Measurements from ENCODE around the gene ITGB7.

DNA sequence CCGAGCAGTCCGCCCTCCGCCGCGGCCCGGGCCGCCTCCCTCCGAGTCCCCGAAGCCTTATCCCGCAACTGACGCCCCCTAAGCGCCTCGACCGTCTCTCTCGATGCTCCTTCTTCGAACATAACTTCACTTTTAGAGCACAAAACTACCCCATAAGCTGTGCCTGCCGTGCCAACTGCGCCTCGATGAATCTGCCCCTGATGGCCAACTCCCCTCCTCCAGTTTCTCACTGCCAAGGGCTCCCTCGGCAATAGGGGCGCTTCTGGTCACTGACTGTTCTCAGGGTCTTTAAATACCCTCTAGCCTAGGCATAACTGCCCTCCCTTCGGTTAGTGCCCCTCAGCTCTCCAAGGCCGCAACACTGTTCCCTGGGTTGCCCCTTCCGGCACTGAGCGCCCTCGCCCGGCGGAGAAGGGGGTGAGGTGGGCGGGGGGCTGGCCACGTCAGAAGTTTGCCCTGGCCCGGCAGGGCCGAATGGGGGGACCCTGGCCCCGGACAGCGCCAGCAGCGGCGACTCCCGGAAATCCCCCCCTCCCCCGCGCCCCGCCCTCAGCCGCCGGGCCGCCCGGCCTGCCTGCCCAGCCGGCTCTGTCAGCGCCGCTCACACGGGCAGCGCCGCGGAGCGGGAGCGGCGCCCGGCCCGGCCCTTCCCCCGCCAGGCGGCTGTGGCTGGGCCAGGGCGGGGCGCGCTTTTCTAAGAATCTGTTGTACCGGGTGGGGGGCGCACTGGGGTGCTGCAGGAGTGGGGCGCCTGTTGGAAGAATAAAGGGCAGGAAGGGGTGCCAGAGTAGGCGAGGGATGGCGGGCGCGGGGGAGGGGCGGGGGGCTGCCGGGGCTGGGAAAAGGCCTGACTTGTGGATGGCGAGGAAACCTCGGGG, 14.4 kb upstream of the ITGB7 start:
- no peak for TF ChIP-seq EZH2 (IDR thresholded peaks at IDR 0.05; ENCODE audit: insufficient read depth, low read length)
- TF ChIP-seq, protein P1, sequence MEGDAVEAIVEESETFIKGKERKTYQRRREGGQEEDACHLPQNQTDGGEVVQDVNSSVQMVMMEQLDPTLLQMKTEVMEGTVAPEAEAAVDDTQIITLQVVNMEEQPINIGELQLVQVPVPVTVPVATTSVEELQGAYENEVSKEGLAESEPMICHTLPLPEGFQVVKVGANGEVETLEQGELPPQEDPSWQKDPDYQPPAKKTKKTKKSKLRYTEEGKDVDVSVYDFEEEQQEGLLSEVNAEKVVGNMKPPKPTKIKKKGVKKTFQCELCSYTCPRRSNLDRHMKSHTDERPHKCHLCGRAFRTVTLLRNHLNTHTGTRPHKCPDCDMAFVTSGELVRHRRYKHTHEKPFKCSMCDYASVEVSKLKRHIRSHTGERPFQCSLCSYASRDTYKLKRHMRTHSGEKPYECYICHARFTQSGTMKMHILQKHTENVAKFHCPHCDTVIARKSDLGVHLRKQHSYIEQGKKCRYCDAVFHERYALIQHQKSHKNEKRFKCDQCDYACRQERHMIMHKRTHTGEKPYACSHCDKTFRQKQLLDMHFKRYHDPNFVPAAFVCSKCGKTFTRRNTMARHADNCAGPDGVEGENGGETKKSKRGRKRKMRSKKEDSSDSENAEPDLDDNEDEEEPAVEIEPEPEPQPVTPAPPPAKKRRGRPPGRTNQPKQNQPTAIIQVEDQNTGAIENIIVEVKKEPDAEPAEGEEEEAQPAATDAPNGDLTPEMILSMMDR (IDR thresholded peaks at IDR 0.05; ENCODE audit: insufficient read depth, low read depth, low read length) = no peak

Data from astrocyte (in vitro differentiated cells and primary cell).